HG03108 (cell line): ENCODE results near the gene KCNQ1.

Experiments used
- ATAC-seq: cut with Tn5 transposase; IDR thresholded peaks from one replicate; pipeline ENCODE4 v1.9.1; 2021; ENCODE audit warnings: moderate library complexity; ENCODE audit not compliant: unreplicated experiment

KCNQ1 gene

GRCh38 chr11:2661173-2662023 lies 216.6 kb downstream of the KCNQ1 start:
- no peak for ATAC-seq

DNA sequence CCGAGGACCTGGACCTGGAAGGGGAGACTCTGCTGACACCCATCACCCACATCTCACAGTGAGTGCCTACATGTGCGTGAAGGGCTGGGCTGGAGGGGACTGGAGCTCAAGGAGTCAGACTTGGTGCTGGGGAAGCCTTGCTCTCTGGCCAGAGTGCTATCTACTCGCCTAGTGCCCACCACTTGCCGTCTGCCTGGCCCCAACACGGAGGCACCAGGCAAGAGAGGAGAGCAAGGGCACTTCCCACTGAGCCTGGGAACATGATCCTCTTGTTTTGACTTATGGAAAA lies 217.2 kb downstream of the KCNQ1 start:
- ATAC-seq = no peak

DNA sequence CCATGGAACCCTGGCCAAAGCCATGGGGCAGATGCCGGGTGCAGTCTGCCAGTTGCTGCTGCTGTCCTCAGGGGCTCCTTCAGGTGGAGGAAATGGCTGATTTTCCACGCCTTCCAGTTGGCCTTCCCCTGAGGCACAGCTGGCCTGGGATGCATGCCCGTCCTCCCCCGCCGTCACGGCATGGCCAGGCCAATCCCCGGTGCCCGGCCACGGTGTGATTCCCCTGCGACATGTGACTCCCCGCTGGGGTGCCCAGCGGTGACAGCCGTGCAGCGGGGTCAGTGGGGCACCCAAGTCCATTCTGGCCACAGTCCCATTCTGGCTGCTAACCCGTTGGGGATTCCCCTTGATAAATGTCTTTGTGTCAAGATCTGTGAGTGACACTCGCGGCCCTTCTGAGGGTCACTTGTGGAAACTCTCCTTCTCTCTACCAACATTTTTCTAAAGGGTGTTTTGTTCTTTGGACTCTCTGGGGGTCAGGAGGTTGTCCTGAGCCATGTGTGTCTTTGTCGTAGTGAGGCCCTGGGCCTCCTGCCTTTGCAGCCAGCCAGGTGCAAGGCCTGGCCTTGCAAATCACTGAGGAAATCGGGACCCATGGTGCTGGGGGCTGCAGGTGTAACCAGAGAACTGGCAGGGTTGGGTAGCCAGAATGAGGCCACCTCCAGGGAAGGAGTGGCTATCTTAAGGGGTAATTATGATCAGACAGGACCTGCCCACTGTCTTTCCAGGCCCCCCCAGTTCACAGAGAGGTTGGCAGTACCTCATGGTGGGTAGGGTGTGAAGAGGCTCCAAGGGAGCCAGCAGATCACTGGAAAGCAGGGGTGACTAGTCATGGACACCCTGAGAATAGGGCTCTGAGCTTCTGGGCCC lies 217.9 kb downstream of the KCNQ1 start:
- no peak for ATAC-seq

DNA sequence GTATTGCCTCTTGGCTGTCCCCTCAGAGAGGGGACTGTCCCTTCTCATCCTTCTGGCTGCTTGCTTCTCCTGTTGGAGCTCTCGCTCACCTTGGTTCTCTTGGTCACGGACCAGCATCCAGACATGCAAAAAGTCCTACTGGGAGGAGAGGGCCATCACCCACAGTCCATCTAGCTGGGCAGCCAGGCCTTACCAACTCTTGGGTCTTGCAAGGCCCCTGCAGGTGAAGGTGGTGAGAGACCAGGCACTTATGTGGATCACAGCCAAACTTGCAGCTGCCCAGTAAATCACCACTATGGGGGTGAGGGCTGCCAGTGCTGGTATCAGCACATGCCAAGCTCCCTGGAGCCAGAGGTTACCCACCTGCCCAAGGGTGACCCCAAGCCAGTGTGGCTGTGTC lies 218.7 kb downstream of the KCNQ1 start:
- no peak for ATAC-seq

GRCh38 chr11:2663915-2664314 lies 219.1 kb downstream of the KCNQ1 start:
- no peak for ATAC-seq

DNA sequence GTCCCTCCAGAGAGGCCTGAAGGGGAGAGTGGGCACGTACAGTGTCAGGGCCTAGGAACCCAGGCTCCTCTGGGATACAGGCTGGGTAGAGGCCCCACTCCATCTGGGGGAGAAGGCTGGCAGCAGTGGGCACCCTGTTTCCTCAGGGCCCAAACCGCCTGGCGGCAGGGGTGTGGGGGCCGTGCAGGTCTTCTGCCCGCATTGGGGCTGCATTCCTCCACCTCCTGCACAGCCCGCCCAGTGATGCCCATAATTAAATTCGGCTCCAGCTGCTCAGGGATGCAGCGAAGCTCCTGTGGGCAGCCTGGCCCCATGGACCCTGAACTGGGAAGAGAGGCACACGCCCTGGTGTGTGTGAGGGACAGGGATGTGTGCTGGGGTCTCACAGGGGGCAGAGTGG lies 219.6 kb downstream of the KCNQ1 start:
- ATAC-seq = no peak

GRCh38 chr11:2664791-2665525 lies 220.2 kb downstream of the KCNQ1 start:
- no peak for ATAC-seq

DNA sequence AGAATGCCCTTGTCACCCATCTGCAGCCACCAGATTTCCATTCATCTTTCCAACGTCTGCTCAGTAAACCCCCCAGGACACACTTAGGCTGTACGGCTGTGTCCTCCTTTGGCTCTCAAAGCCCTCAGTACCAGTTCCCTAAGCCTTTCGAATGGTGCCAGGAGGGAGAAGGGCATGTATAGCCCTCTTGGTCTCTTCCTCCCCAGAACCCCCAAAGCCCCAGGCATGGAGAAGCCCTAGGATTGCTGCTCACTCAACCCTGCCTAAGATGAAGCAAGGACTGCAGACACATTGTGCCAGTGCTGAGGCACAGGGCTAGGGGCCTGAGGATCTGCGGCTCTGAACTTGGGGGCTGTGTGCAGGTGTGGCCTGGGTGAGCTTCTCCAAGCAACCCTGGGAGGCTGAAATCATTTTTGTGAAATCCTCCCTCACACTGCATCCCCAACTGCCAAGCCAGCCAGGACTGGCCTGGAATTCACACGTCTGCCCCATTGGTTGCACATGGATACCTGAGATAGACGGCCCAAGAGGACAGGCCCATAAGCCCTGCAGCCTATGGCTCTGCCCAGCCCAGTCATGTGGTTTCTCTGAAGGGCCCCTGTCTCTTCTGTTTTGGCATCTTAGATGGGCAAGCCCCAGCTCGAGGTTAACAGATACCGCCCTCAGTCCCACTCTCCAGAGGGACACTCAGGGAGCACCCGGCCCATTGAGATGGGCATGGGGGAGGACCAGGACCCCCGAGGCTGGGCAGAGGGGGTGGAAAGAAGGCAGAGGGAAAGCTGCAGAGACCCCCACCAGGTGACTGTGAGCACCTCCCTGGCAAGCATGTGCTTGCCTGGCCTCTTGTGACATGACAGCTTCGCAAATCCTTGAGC lies 221.0 kb downstream of the KCNQ1 start:
- ATAC-seq = no peak

GRCh38 chr11:2666401-2666741 lies 221.6 kb downstream of the KCNQ1 start:
- ATAC-seq = no peak

DNA sequence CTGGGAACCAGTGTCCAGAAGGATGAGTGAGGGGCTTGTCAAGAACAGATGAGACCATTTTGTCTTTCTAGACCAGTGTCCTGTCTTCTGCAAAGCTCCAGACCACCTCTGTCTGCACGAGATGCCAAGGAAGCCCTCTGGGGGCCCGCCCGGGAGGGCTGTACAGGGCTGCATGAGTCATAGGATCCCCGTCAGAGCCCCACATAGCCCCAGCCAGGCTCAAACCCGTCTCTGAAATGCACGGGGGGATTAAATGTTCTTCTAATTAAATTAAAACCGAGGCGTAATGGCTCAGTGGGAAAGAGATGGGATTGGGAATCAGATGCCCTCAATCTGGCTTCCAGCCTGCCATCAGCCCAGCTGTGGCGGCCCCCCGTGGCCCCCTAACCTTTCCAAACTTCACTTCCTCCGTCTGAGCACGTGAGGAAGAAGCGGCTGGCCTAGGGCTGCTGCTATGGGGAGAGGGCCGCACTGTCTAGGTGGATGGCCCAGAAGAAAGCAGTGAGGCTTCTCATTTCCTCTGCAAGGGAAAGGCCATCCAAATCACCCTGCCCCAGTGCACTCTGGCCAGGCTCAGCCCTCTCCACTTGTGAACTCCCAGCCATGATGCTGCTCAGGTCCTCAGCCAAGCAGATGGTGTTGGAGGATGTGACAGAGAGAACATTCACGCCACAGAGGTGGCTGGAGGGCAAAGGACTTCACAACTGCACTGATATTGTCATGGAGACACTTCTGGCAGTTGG lies 222.2 kb downstream of the KCNQ1 start:
- no peak for ATAC-seq

DNA sequence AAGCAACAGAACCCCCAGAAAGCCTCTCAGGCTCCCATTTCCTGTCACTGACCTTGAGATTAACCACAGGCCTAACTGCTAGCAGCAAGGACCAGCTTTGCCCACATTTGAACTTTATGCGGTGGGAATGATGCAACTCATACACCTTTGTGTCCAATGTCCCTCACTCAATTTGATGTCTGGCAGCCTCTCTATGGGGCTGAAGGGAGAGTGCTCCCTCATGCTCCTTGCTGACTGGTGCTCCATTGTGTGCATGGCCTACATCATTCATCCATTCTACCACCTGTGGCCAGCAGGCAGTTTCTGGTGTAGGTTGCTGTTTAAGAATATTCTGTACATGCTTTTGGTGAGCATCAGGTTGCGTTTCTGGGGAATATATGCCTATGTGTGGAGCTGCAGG lies 223.1 kb downstream of the KCNQ1 start:
- ATAC-seq = no peak

DNA sequence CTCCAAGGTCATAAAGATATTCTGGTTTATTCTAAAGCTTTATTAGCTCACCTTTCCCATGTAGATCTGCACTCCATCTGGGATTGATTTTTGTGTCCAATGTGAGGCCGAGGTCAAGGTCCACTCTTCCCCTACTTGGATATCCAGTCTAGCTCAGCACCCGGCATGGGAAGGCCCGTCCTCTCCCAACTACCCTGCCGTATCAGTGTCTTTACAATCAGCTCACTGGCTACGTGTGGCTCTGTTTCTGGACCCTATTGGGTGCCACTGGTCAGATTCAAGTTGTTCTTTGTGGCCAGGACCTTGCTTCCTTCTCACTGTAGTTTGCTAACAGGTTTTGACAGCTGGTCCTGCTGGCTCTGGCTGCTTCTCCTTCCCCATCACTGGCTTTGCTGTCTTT lies 224.1 kb downstream of the KCNQ1 start:
- ATAC-seq = no peak

DNA sequence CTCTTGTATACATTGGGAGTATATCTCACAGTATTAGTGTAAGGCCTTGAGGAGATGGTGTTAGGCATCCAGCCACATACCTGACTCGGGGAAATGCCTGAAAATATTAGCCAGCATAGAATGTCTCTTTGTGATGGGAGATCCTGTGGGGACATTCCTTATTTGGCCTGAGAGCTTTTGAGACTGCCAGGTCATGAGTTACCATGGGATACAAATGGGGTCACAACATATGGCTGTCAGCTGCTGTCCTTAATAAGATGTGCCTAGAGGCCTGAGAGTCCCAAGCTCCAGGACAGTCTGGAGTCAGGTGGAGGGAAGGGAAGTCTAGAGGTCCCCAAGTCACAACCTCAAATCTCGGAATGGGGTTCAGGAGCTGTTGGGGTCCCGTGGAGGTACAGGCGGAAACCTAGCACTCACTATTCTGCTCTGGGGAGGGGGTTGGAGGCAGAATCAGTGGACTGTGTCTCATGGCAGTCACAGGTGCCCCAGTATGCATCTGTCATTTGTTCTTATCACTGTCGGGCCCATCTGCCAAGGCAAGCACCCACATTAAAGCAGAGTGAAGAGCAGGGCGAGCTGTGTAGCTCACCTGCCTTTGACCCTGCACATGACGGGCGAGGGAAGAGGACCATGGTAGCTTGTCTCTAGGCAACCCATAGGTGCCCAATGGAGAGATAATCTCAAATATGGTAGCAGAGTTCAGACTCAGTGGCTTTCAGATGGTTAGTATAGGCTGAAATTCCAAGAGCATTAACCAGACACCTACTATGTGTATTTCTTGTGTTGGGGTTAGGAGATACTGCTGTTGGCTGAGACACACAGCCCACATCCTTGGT lies 225.0 kb downstream of the KCNQ1 start:
- no peak for ATAC-seq

- no peak for ATAC-seq
These were observed 225.8 kb downstream of the KCNQ1 start for GRCh38 chr11:2670541-2671100.

- ATAC-seq = no peak
These were observed 226.9 kb downstream of the KCNQ1 start for GRCh38 chr11:2671748-2672147.

- no peak for ATAC-seq
These were observed 227.9 kb downstream of the KCNQ1 start for GRCh38 chr11:2672553-2673249.

GRCh38 chr11:2673250-2673610 lies 228.4 kb downstream of the KCNQ1 start:
- ATAC-seq = no peak

GRCh38 chr11:2673871-2674471 lies 229.2 kb downstream of the KCNQ1 start:
- ATAC-seq = no peak
